HepG2 (cell line): ENCODE data around the gene NABP1. TPM values are rescaled to one million over a fixed set of nuclear protein-coding genes. Genes with fewer than 3 reads are reported as not detected.

Experiments used
- ARNT ChIP-seq: fragments of 450-650 bp; IDR thresholded peaks from 2 replicates; pipeline ENCODE4 v1.6.1; 2017
- ASH2L ChIP-seq: fragments of 300-600, 200-600 bp; sonication (generic); IDR thresholded peaks from 2 replicates; pipeline ENCODE4 v1.7.0; 2017; ENCODE audit warnings: low read depth, mild to moderate bottlenecking, moderate library complexity, mixed read lengths, low read length; ENCODE audit not compliant: insufficient read length
- HOXA7 ChIP-seq: sonication (generic); formaldehyde crosslinking; IDR thresholded peaks from 2 replicates; pipeline ENCODE4 v1.8.1; 2022; ENCODE audit warnings: mild to moderate bottlenecking, missing genetic modification reagents, moderate library complexity
- MAFG ChIP-seq: sonication (generic); formaldehyde crosslinking; IDR thresholded peaks from 2 replicates; pipeline ENCODE4 v1.5.1; 2020; ENCODE audit warnings: mild to moderate bottlenecking, missing genetic modification reagents
- MIER2 ChIP-seq: IDR thresholded peaks from 2 replicates; pipeline ENCODE4 v1.6.1; 2016; ENCODE audit warnings: missing biosample characterization, missing genetic modification reagents
- NR2F1 ChIP-seq, 2 experiments: fragments of 450-650 bp in 1 of 2; formaldehyde crosslinking in 1 of 2; IDR thresholded peaks; 2 replicates each; pipeline versions ENCODE4 v1.5.0 to v1.6.1; 2016 to 2020; ENCODE audit warnings: mild to moderate bottlenecking in 1 of 2, missing compliant biosample characterization in 1 of 2, missing genetic modification reagents in 1 of 2, moderate library complexity in 1 of 2
- UBTF ChIP-seq: sonication (generic); formaldehyde crosslinking; IDR thresholded peaks from 2 replicates; pipeline ENCODE4 v1.4.0; 2020; ENCODE audit warnings: mild to moderate bottlenecking, missing genetic modification reagents
- USF2 ChIP-seq, 2 experiments: sonication (generic) in 1 of 2; formaldehyde crosslinking in 1 of 2; IDR thresholded peaks; 2 replicates each; pipeline versions ENCODE4 v1.5.1 to v1.6.1; 2011 to 2020; ENCODE audit warnings: borderline replicate concordance in 1 of 2, low read depth in 1 of 2, low read length in 1 of 2, mild to moderate bottlenecking in 1 of 2, missing genetic modification reagents in 1 of 2, moderate library complexity in 1 of 2
- ZNF530 ChIP-seq: sonication (generic); formaldehyde crosslinking; IDR thresholded peaks from 2 replicates; pipeline ENCODE4 v1.5.0; 2020; ENCODE audit warnings: low read depth, mild to moderate bottlenecking, missing genetic modification reagents
- polyA plus RNA-seq, 8 experiments: library from polyadenylated mRNA; depleted of rRNA in 3 of 8; stranded (reverse) in 7 of 8; unstranded in 1 of 8; fragments of >200 nt; fragmentation: Illumina TruSeq in 4 of 8; extraction: Trizol in 4 of 8; gene quantifications; 2 replicates each; pipeline versions ENCODE4 v1.2.1 to v1.2.3, GENCODE V29; 2011 to 2016; ENCODE audit warnings: low read depth in 4 of 8, missing spikeins in 1 of 8, mixed read lengths in 1 of 8; ENCODE audit not compliant: insufficient read depth in 1 of 8
- total RNA-seq, 5 experiments: library from RNA; depleted of rRNA; stranded (reverse); fragments of >200 nt; fragmentation: Illumina TruSeq; extraction: Trizol; gene quantifications; 2 replicates each; pipeline ENCODE4 v1.2.3, GENCODE V29; 2016; ENCODE audit warnings: low read depth in 1 of 5
- TF ChIP-seq, protein P1 (sequence below): sonication (generic); formaldehyde crosslinking; IDR thresholded peaks from 2 replicates; pipeline ENCODE4 v1.8.1; 2023; ENCODE audit warnings: mild to moderate bottlenecking, missing genetic modification reagents
- TF ChIP-seq, protein P2 (sequence below): sonication (generic); formaldehyde crosslinking; IDR thresholded peaks from 2 replicates; pipeline ENCODE4 v1.4.0; 2020; ENCODE audit warnings: mild to moderate bottlenecking, missing genetic modification reagents
- TF ChIP-seq, protein P3 (sequence below): IDR thresholded peaks from 2 replicates; pipeline ENCODE4 v1.6.1; 2016

The NABP1 gene
- total and polyA plus RNA-seq, 2 of the 13 experiments (the other 11 are each of a cell fraction or from before 2014, with no cell fraction given) = 14.9 to 19.8 TPM

GRCh38 chr2:191660575-191660974 is 17.4 kb upstream of the NABP1 start (continued):
- TF ChIP-seq MAFG (CRISPR knock-in tag) = no peak
- no peak for TF ChIP-seq USF2 (IDR thresholded peaks at IDR 0.05; ENCODE audit: low read depth, low read length)
- TF ChIP-seq USF2 (CRISPR knock-in tag; IDR thresholded peaks at IDR 0.05; ENCODE audit: borderline replicate concordance) = no peak
- no peak for TF ChIP-seq ARNT
- no peak for TF ChIP-seq ZNF530 (CRISPR knock-in tag)
- peak in 1 of 2 experiments; percentile 81; a peak in 2 of 4 replicates for TF ChIP-seq NR2F1 (CRISPR knock-in tag; IDR thresholded peaks at IDR 0.05)
- TF ChIP-seq, protein P1, sequence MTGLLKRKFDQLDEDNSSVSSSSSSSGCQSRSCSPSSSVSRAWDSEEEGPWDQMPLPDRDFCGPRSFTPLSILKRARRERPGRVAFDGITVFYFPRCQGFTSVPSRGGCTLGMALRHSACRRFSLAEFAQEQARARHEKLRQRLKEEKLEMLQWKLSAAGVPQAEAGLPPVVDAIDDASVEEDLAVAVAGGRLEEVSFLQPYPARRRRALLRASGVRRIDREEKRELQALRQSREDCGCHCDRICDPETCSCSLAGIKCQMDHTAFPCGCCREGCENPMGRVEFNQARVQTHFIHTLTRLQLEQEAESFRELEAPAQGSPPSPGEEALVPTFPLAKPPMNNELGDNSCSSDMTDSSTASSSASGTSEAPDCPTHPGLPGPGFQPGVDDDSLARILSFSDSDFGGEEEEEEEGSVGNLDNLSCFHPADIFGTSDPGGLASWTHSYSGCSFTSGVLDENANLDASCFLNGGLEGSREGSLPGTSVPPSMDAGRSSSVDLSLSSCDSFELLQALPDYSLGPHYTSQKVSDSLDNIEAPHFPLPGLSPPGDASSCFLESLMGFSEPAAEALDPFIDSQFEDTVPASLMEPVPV (CRISPR knock-in tag) = no peak
- no peak for TF ChIP-seq UBTF (CRISPR knock-in tag)
- TF ChIP-seq, protein P2, sequence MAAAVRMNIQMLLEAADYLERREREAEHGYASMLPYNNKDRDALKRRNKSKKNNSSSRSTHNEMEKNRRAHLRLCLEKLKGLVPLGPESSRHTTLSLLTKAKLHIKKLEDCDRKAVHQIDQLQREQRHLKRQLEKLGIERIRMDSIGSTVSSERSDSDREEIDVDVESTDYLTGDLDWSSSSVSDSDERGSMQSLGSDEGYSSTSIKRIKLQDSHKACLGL (CRISPR knock-in tag) = no peak
- TF ChIP-seq, protein P3, sequence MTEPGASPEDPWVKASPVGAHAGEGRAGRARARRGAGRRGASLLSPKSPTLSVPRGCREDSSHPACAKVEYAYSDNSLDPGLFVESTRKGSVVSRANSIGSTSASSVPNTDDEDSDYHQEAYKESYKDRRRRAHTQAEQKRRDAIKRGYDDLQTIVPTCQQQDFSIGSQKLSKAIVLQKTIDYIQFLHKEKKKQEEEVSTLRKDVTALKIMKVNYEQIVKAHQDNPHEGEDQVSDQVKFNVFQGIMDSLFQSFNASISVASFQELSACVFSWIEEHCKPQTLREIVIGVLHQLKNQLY (CRISPR knock-in tag) = no peak
- no peak for TF ChIP-seq MIER2
- TF ChIP-seq HOXA7 (CRISPR knock-in tag) = no peak
- no peak for TF ChIP-seq ASH2L
